Lower leg skin (tissue), 3 donors: ENCODE data around the gene RYR2.

Experiments used
- CTCF ChIP-seq, 3 donors: fragments of 450-650 bp; IDR thresholded peaks; one replicate each; pipeline ENCODE4 v1.5.1; 2016; ENCODE audit warnings: antibody characterized with exemption in 3 of 3, mild to moderate bottlenecking in 3 of 3, moderate library complexity in 2 of 3
- POLR2A ChIP-seq, 2 donors: fragments of 450-650 bp; IDR thresholded peaks; one replicate each; pipeline ENCODE4 v1.6.1; 2016 to 2017; ENCODE audit warnings: antibody characterized with exemption in 2 of 2, mild to moderate bottlenecking in 1 of 2, moderate library complexity in 1 of 2

GRCh38 chr1:237814319-237814924, 772.4 kb downstream of the RYR2 start:
- TF ChIP-seq CTCF (IDR thresholded peaks at IDR 0.05) (no peak), POLR2A (IDR thresholded peaks at IDR 0.05) (no peak)
